HepG2 (cell line): ENCODE results near the gene STK32A. TPM values are rescaled to one million over a fixed set of nuclear protein-coding genes. Genes with fewer than 3 reads are reported as not detected.

ENCODE experiments used
- KMT2B ChIP-seq: IDR thresholded peaks from 2 replicates; pipeline ENCODE4 v1.6.1; 2016; ENCODE audit warnings: missing genetic modification reagents, missing compliant biosample characterization
- MIER3 ChIP-seq: IDR thresholded peaks from 2 replicates; pipeline ENCODE4 v1.6.1; 2016; ENCODE audit warnings: missing compliant biosample characterization, borderline replicate concordance
- POLR2AphosphoS2 ChIP-seq: IDR thresholded peaks from 2 replicates; pipeline ENCODE4 v1.6.1; 2011; ENCODE audit warnings: low read depth, low read length, improper control_type of control experiment
- SMYD3 ChIP-seq: sonication (generic); formaldehyde crosslinking; IDR thresholded peaks from 2 replicates; pipeline ENCODE4 v1.8.1; 2023; ENCODE audit warnings: mild to moderate bottlenecking, missing genetic modification reagents
- ZBTB7A ChIP-seq: sonication (generic); formaldehyde crosslinking; IDR thresholded peaks from 2 replicates; pipeline ENCODE4 v1.8.0; 2022; ENCODE audit warnings: mild to moderate bottlenecking, missing genetic modification reagents
- ZNF33A ChIP-seq: sonication (generic); formaldehyde crosslinking; IDR thresholded peaks from 2 replicates; pipeline ENCODE4 v1.5.1; 2020; ENCODE audit warnings: missing genetic modification reagents, mild to moderate bottlenecking, moderate library complexity, borderline replicate concordance
- ZNF780A ChIP-seq: sonication (generic); formaldehyde crosslinking; IDR thresholded peaks from 2 replicates; pipeline ENCODE4 v1.8.0; 2022; ENCODE audit warnings: mild to moderate bottlenecking, missing genetic modification reagents, moderate library complexity
- ZNF891 ChIP-seq: sonication (generic); formaldehyde crosslinking; IDR thresholded peaks from 2 replicates; pipeline ENCODE4 v1.5.0; 2020; ENCODE audit warnings: mild to moderate bottlenecking, missing genetic modification reagents
- polyA plus RNA-seq, 8 experiments: library from polyadenylated mRNA; depleted of rRNA in 3 of 8; stranded (reverse) in 7 of 8; unstranded in 1 of 8; fragments of >200 nt; fragmentation: Illumina TruSeq in 4 of 8; extraction: Trizol in 4 of 8; gene quantifications; 2 replicates each; pipeline versions ENCODE4 v1.2.1 to v1.2.3, GENCODE V29; 2011 to 2016; ENCODE audit warnings: low read depth in 4 of 8, missing spikeins in 1 of 8, mixed read lengths in 1 of 8; ENCODE audit not compliant: insufficient read depth in 1 of 8
- total RNA-seq, 5 experiments: library from RNA; depleted of rRNA; stranded (reverse); fragments of >200 nt; fragmentation: Illumina TruSeq; extraction: Trizol; gene quantifications; 2 replicates each; pipeline ENCODE4 v1.2.3, GENCODE V29; 2016; ENCODE audit warnings: low read depth in 1 of 5
- TF ChIP-seq, protein P1 (sequence below): IDR thresholded peaks from 2 replicates; pipeline ENCODE4 v1.6.1; 2016; ENCODE audit warnings: low read depth, missing genetic modification reagents, missing compliant biosample characterization
- TF ChIP-seq, protein P2 (sequence below): IDR thresholded peaks from 2 replicates; pipeline ENCODE4 v1.4.0; 2020; ENCODE audit warnings: mild to moderate bottlenecking, missing genetic modification reagents

Gene STK32A
- total and polyA plus RNA-seq, 2 of the 13 experiments (the other 11 are each of a cell fraction or from before 2014, with no cell fraction given) = not detected

DNA sequence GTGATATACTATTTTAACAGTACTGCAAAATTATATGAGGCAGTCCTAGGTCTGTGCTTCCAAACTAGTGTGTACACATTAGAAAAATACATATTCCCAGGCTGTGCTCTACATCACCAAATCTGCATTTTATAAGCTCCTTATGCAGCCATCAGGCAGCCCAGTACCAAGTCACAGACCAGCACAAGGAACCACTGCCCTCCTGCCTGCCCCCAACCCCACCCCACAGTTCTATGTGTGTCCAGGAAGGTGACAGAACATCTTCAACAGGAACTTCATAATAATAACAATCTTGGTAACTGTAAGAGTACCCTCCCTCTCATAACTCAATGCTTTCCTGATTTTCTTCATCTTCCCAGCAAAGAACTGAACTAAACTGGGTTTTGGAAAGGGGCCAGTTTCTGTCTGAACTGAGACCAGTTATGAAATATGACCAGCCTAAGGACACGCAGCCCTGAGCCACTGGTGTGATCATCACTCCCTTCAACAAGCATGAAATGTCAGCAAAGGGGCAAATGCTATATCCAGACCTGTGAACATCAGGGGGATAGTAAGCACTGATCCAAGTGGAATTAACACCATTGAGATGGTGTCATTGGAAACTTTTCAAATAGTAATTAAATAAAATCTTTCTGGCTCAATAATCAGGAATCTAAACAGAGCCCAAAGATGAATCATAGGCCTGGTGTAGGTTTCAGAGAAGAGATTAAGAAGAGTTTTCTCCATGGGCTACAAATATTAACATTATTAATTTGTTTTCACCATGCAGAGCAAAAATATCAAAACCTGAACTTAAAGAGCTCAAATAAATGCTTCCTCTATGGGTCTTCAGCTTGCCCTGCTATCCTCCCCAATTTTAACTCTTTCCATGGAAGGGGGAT lies 192.9 kb downstream of the STK32A start (continued):
- TF ChIP-seq, protein P1, sequence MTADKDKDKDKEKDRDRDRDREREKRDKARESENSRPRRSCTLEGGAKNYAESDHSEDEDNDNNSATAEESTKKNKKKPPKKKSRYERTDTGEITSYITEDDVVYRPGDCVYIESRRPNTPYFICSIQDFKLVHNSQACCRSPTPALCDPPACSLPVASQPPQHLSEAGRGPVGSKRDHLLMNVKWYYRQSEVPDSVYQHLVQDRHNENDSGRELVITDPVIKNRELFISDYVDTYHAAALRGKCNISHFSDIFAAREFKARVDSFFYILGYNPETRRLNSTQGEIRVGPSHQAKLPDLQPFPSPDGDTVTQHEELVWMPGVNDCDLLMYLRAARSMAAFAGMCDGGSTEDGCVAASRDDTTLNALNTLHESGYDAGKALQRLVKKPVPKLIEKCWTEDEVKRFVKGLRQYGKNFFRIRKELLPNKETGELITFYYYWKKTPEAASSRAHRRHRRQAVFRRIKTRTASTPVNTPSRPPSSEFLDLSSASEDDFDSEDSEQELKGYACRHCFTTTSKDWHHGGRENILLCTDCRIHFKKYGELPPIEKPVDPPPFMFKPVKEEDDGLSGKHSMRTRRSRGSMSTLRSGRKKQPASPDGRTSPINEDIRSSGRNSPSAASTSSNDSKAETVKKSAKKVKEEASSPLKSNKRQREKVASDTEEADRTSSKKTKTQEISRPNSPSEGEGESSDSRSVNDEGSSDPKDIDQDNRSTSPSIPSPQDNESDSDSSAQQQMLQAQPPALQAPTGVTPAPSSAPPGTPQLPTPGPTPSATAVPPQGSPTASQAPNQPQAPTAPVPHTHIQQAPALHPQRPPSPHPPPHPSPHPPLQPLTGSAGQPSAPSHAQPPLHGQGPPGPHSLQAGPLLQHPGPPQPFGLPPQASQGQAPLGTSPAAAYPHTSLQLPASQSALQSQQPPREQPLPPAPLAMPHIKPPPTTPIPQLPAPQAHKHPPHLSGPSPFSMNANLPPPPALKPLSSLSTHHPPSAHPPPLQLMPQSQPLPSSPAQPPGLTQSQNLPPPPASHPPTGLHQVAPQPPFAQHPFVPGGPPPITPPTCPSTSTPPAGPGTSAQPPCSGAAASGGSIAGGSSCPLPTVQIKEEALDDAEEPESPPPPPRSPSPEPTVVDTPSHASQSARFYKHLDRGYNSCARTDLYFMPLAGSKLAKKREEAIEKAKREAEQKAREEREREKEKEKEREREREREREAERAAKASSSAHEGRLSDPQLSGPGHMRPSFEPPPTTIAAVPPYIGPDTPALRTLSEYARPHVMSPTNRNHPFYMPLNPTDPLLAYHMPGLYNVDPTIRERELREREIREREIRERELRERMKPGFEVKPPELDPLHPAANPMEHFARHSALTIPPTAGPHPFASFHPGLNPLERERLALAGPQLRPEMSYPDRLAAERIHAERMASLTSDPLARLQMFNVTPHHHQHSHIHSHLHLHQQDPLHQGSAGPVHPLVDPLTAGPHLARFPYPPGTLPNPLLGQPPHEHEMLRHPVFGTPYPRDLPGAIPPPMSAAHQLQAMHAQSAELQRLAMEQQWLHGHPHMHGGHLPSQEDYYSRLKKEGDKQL = no peak
- TF ChIP-seq ZNF780A (no peak), KMT2B (CRISPR knock-in tag) (no peak), ZNF891 (CRISPR knock-in tag) (no peak), ZNF33A (CRISPR knock-in tag) (no peak), ZBTB7A (no peak), MIER3 (CRISPR knock-in tag) (no peak), POLR2AphosphoS2 (no peak), SMYD3 (CRISPR knock-in tag) (no peak)
- TF ChIP-seq, protein P2, sequence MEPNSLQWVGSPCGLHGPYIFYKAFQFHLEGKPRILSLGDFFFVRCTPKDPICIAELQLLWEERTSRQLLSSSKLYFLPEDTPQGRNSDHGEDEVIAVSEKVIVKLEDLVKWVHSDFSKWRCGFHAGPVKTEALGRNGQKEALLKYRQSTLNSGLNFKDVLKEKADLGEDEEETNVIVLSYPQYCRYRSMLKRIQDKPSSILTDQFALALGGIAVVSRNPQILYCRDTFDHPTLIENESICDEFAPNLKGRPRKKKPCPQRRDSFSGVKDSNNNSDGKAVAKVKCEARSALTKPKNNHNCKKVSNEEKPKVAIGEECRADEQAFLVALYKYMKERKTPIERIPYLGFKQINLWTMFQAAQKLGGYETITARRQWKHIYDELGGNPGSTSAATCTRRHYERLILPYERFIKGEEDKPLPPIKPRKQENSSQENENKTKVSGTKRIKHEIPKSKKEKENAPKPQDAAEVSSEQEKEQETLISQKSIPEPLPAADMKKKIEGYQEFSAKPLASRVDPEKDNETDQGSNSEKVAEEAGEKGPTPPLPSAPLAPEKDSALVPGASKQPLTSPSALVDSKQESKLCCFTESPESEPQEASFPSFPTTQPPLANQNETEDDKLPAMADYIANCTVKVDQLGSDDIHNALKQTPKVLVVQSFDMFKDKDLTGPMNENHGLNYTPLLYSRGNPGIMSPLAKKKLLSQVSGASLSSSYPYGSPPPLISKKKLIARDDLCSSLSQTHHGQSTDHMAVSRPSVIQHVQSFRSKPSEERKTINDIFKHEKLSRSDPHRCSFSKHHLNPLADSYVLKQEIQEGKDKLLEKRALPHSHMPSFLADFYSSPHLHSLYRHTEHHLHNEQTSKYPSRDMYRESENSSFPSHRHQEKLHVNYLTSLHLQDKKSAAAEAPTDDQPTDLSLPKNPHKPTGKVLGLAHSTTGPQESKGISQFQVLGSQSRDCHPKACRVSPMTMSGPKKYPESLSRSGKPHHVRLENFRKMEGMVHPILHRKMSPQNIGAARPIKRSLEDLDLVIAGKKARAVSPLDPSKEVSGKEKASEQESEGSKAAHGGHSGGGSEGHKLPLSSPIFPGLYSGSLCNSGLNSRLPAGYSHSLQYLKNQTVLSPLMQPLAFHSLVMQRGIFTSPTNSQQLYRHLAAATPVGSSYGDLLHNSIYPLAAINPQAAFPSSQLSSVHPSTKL (CRISPR knock-in tag) = no peak
